CD4-positive, alpha-beta T cell (primary cell): Measurements from ENCODE around the gene APLP2. TPM values are rescaled to one million over a fixed set of nuclear protein-coding genes. Genes with fewer than 3 reads are reported as not detected.

Experiments used
- ATAC-seq: fragments of 200-7000 bp; cut with Tn5 transposase; one replicate; pipeline ENCODE4 v1.10.0; 2022; ENCODE audit warnings: mild to moderate bottlenecking; ENCODE audit not compliant: poor library complexity
- CTCF ChIA-PET: fragments of 350-600 bp; sonication (Branson Sonifier 250); formaldehyde crosslinking; loops from one replicate; lab custom pipeline; 2021; ENCODE audit warnings: antibody characterized with exemption, inconsistent platforms; lab: Charles Lee
- POLR2A ChIA-PET: fragments of 350-600 bp; sonication (Branson Sonifier 250); formaldehyde crosslinking; loops from one replicate; lab custom pipeline; 2021; ENCODE audit warnings: antibody characterized with exemption, inconsistent platforms; lab: Charles Lee
- DNase-seq, 14 experiments: peaks; one replicate each; pipeline ENCODE4 v3.0.0-alpha.2; 2013 to 2020; ENCODE audit warnings: mixed read lengths in 2 of 14
- H3K27ac ChIP-seq, 2 donors: one replicate each; pipeline versions ENCODE4 v1.5.1 to v1.7.0; 2013; ENCODE audit warnings: low read length in 2 of 2, low read depth in 1 of 2, mild to moderate bottlenecking in 1 of 2
- H3K27me3 ChIP-seq, 2 experiments: 1 replicate in 1 of 2; 2 replicates in 1 of 2; pipeline versions ENCODE4 v1.6.1 to v1.7.0; 2013; ENCODE audit warnings: low read length in 2 of 2, control low read depth in 1 of 2, mild to moderate bottlenecking in 1 of 2, moderate library complexity in 1 of 2; ENCODE audit not compliant: insufficient read depth in 2 of 2, control insufficient read depth in 1 of 2
- H3K36me3 ChIP-seq: one replicate; pipeline ENCODE4 v1.6.1; 2013; ENCODE audit warnings: low read length, control low read depth; ENCODE audit not compliant: insufficient read depth
- H3K4me1 ChIP-seq: one replicate; pipeline ENCODE4 v1.6.1; 2013; ENCODE audit warnings: low read length, control low read depth; ENCODE audit not compliant: insufficient read depth
- H3K4me3 ChIP-seq: one replicate; pipeline ENCODE4 v1.5.1; 2013; ENCODE audit warnings: mild to moderate bottlenecking, low read length, moderate library complexity
- H3K9me3 ChIP-seq, 2 experiments: 1 replicate in 1 of 2; 2 replicates in 1 of 2; pipeline versions ENCODE4 v1.6.1 to v1.7.0; 2013; ENCODE audit warnings: low read length in 2 of 2, mild to moderate bottlenecking in 2 of 2, control low read depth in 1 of 2, moderate library complexity in 1 of 2; ENCODE audit not compliant: control insufficient read depth in 1 of 2, insufficient read depth in 1 of 2
- H3K27ac Mint-ChIP-seq: one replicate; pipeline ENCODE4 v1.8.0; 2020; ENCODE audit warnings: mixed read lengths
- H3K27me3 Mint-ChIP-seq: one replicate; pipeline ENCODE4 v1.8.0; 2021; ENCODE audit warnings: mixed read lengths
- H3K36me3 Mint-ChIP-seq: one replicate; pipeline ENCODE4 v1.8.0; 2021; ENCODE audit warnings: low read depth, mixed read lengths
- H3K4me1 Mint-ChIP-seq: one replicate; pipeline ENCODE4 v1.8.0; 2021; ENCODE audit warnings: low read depth, mixed read lengths
- H3K4me3 Mint-ChIP-seq: one replicate; pipeline ENCODE4 v1.8.0; 2020; ENCODE audit warnings: mild to moderate bottlenecking, mixed read lengths
- H3K9me3 Mint-ChIP-seq: one replicate; pipeline ENCODE4 v1.8.0; 2020; ENCODE audit warnings: mixed read lengths
- CTCF ChIP-seq: fragments of 200-600 bp; IDR thresholded peaks from one replicate; pipeline ENCODE4 v1.8.0; 2022; ENCODE audit warnings: antibody characterized with exemption, mild to moderate bottlenecking
- intact Hi-C, 2 experiments: fragments of 100-400 bp; cut with DNase I in 1 of 2; cut with micrococcal nuclease in 1 of 2; formaldehyde crosslinking; loops; one replicate each; pipeline versions ENCODE4 v1.15.1 to v1.9.0; 2023 to 2025; cut with DNase I, micrococcal nuclease
- total RNA-seq, 174 experiments: library from RNA in 2 of 174; stranded (reverse) in 2 of 174; gene quantifications; one replicate each; pipeline ENCODE4 v1.2.3 and lab custom pipeline; 2021 to 2026

APLP2 gene
- total RNA-seq, 2 experiments from 2014 or later: 28.8 to 29.5 TPM

GRCh38 chr11:130162733-130163132 is 93.0 kb downstream of the APLP2 start:
- H3K36me3 ChIP-seq: no peaks in the 10 kb centered on the region
- ChIA-PET CTCF (no interaction called here), POLR2A (no interaction called here)
- Mint-ChIP-seq H3K36me3 (no peaks in the 10 kb centered on the region), H3K27me3 (peaks cover 79% of the 10 kb centered on the region), H3K9me3 (no peaks in the 10 kb centered on the region), H3K4me3 (no peak overlapping the region), H3K27ac (no peak overlapping the region), H3K4me1 (peaks cover 26% of the 10 kb centered on the region)
- no peak overlapping the region for H3K27ac ChIP-seq
- intact Hi-C loops: no loop called here
- H3K4me1 ChIP-seq: peaks cover 19% of the 10 kb centered on the region
- no peak for ATAC-seq
- H3K27me3 ChIP-seq: peaks cover 30 to 45% of the 10 kb centered on the region in 2 experiments
- no peak for TF ChIP-seq CTCF
- H3K4me3 ChIP-seq: no peak overlapping the region
- no peak for DNase-seq
- H3K9me3 ChIP-seq: no peaks in the 10 kb centered on the region

DNA sequence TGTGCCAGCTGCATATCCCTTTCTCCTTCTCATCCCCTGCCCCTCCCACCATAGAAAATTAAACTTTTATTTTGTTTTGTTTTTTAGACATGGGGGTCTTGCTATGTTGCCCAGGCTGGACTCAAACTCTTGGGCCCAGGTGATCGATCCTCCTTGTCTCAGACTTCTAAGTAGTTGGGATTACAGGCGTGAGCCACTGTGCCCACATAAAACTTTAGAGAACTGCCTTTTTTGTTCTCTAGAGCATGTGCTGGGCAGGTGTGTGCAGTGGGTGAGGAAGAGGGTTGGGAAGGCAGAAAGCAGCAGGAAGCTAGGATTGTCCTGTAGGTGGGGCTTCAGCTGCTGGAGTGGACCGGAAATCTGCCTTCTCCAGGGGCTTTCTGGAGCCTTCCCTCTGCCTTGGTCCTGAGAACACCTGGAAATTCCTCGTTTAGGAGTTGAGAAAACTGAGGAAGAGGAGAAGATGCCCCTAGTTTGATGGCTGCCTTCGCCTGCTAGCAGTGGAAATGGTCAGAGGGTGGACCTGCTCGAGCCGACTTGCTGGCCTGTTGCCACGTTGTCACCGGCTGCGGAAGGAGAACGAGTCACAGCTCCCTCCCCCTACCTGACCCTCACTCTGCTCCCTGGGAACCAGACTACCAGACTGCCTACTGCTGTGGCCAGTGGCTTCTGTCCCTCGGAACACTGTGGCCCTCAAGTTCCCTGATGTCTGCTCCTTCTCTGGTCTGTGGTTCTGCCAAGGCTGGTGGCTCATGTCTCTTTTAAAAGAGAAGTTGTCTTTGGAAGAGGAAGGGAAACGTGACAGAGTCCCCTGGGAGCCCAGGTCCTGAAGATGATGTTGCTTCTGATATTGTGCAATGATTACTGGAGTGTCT is 93.9 kb downstream of the APLP2 start:
- Mint-ChIP-seq H3K27ac (no peak overlapping the region), H3K4me1 (peaks cover 20% of the 10 kb centered on the region), H3K36me3 (no peaks in the 10 kb centered on the region), H3K27me3 (peaks cover 76% of the 10 kb centered on the region), H3K9me3 (no peaks in the 10 kb centered on the region), H3K4me3 (no peak overlapping the region)
- Histone ChIP-seq H3K9me3 (no peaks in the 10 kb centered on the region), H3K4me3 (no peak overlapping the region), H3K27ac (no peak overlapping the region), H3K4me1 (peaks cover 19% of the 10 kb centered on the region), H3K36me3 (no peaks in the 10 kb centered on the region), H3K27me3 (peaks cover 27 to 41% of the 10 kb centered on the region in 2 experiments)
- intact Hi-C loops: no loop called here
- CTCF ChIA-PET: no interaction called here
- POLR2A ChIA-PET: no interaction called here
- DNase-seq (peak in 2 of 14 experiments; percentile 39 to 45), ATAC-seq (no peak)
- no peak for TF ChIP-seq CTCF

- Mint-ChIP-seq H3K27me3 (peaks cover 71% of the 10 kb centered on the region), H3K27ac (no peak overlapping the region), H3K36me3 (no peaks in the 10 kb centered on the region), H3K4me3 (no peak overlapping the region), H3K4me1 (peaks cover 14% of the 10 kb centered on the region), H3K9me3 (no peaks in the 10 kb centered on the region)
- Histone ChIP-seq H3K9me3 (no peaks in the 10 kb centered on the region), H3K27ac (no peak overlapping the region), H3K4me3 (no peak overlapping the region), H3K36me3 (no peaks in the 10 kb centered on the region), H3K4me1 (peaks cover 19% of the 10 kb centered on the region), H3K27me3 (peaks cover 22 to 35% of the 10 kb centered on the region in 2 experiments)
- TF ChIP-seq CTCF: no peak
- ChIA-PET POLR2A (interaction anchor here (0.7 kb wide), 1 partner anchor 918 kb away, joined by 3 read pairs; no protein-coding TSS in a partner anchor), CTCF (no interaction called here)
- DNase-seq (no peak), ATAC-seq (no peak)
- intact Hi-C loops: no loop called here
Measured at GRCh38 chr11:130164221-130164570, 94.5 kb downstream of the APLP2 start.
